Measurements from ENCODE around the gene OXLD1.
A peak's percentile ranks its signal among the peaks of the same experiment; 100 is the strongest.

The OXLD1 gene

GRCh38 chr17:81666342-81667191, at the start of gene OXLD1, which contains the start of gene CCDC137:
OXLD1 (minus strand) TSS chr17:81666605; CDS start chr17:81666577, 28 bp downstream.
CCDC137 (plus strand) TSS chr17:81666737; CDS start chr17:81666767, 30 bp downstream.
- DNase-seq, result peak; percentile 95

DNA sequence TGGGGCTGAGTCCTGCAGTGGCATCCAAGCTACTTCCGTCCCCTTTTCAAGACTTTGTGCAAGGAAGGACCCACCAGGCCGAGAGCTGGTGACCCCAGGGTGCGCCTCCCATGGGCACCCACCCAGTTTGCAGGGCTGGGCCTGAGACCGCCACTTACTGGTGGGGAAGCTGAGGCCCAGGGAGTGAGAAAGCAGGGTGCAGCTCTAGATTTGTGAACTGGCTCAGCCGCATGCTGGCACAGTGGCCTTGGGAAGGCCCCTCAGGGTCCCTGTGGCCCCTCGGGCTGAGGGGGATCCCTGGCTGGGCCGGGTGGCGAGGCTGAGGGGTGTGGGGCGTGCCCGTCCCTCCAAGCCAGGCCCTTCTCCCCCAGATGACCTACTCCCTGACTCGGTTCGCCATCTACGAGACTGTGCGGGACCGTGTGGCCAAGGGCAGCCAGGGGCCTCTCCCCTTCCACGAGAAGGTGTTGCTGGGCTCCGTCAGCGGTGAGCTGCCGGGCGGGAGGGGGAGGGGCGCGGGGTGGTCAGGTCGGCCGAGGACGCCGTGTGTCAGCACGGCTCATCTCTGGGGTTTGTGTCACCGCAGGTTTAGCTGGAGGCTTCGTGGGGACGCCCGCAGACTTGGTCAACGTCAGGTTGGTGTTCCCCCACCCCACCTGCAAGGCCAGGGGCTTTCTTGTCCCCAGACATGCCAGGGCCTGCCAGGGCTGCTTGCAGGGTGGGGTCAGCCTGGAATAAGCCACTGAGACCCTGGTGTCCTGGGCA, 48.9 kb upstream of the OXLD1 start:
- no peak for DNase-seq

- DNase-seq, result no peak
These were observed 48.2 kb upstream of the OXLD1 start for GRCh38 chr17:81714412-81715106.

DNA sequence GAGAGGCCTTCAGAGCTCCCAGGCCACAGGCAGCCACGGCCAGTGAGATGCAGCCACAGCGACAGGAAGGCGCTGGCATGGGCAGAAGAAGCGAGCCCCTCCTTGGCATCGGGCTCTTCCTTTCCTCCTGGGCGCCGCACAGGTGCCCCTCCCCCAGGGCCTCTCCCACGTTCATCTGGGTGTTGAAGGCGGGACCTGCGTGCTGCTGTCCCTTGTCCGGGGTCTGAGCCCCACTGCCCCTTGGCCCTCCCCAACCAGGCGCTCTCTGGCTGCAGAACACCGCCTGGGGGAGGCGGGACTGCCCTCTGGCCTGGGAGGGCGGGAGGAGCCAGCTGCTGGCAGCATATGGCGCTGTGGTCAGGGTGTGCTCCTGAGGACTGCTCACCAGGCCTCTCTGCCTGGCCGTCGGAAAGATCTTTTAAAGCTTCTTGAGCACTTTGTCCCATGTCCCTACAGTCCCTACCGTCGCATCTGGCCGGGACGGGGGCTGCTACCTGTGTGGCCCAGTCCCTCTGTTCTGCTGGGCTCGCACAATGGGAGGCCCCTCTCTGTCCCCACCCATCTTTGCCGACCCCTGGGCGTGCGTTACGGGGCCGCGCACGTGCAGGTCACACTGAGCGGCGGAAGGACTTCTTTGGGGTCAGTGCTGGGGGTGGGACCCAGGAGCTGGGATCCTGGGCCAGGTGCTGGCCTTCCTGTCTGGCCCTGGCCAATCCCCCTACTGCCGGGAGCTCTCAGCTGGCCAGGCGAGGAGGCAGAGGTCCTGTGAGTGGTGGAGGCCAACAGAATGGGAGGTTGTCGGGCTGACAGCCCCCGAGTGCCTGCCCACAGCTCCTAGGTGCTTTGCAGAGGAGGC, 47.4 kb upstream of the OXLD1 start:
- no peak for DNase-seq

GRCh38 chr17:81713004-81713555, 46.7 kb upstream of the OXLD1 start:
- DNase-seq, result no peak

DNA sequence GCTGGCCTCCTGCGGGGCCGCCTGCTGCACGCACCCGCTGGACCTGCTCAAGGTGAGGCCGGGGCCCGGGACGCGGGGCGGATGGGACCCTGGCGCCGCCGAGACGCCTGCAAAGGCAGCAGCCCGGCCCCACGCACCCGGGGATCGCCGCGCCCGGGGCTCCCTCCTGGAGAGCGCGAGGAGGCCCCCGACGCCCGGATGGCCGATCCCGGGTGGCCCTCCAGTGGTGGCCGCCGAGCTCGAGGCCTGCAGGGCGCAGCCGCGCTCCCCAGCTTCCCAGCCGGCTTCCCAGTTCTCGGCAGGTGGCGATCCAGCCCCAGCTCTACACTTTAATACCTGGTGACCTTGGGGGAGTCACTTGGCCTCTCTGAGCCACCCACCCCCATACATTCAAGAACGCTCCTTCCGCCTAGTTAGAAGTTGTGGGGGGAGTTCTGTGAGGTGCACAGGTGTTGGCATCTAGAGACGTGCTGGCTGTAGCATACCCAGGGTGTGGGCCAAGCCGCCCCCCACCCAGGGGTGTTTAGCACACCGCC, 46.1 kb upstream of the OXLD1 start:
- no peak for DNase-seq

DNA sequence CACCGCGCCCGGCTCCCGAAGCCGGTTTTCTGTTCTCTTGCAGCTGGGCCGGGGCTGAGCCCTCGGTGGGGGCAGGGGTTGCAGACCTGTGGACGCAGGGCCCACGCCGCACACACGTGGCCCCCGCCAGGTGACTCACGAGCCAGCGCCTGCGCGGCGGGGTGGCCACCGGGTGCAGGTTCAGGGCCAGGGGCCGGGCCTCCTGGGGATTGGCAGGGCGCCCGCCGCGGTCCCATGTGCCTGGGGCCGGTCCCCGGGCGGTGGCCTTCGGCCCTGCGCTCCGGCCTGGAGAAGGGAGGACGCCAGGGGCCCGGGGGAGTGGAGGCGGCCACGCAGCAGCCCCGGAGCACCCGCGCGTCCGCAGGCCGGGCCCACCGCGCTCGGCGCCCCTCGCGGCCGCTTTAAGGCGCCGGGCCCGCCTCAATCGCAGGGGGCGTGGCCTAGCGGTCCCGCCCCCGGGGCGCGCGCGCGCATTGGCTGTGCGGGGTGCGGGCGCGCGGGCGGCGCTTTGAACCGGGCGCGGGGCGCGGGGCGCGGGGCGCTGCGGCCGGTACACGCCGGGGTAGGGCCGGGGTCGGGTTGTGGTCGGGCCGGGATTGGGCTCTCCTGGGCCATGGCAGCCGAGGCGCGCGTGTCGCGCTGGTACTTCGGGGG, 45.5 kb upstream of the OXLD1 start, which contains the start of gene SLC25A10:
Gene SLC25A10 (plus strand): TSS at position 471 of the 654 bp plus-strand sequence. CDS start 143 bp downstream, at position 614.
- peak; percentile 91 for DNase-seq

GRCh38 chr17:81710514-81711308, 44.3 kb upstream of the OXLD1 start:
- DNase-seq, result peak; percentile 64

DNA sequence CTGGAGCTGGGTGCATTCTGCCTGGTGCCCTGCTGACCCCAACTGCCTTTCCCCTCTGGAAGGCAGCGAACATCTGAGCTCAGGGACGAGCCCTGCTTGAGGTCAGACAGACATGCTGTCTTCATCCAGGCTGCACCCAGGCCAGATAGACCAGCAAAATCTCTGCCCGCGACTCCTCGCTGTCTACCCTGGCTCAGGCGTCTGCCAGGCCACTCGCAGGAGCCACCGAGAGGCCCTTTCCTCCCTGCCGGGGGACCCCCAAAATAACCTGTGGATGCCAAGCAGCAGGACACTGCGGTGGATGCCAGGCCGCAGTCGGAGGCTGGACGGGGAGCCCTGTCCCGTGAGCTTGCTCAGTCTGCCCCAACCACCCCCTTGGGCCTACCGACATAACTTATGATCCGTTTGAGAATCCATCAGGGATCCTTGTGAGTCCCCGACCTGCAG, 42.4 kb upstream of the OXLD1 start:
- no peak for DNase-seq

DNA sequence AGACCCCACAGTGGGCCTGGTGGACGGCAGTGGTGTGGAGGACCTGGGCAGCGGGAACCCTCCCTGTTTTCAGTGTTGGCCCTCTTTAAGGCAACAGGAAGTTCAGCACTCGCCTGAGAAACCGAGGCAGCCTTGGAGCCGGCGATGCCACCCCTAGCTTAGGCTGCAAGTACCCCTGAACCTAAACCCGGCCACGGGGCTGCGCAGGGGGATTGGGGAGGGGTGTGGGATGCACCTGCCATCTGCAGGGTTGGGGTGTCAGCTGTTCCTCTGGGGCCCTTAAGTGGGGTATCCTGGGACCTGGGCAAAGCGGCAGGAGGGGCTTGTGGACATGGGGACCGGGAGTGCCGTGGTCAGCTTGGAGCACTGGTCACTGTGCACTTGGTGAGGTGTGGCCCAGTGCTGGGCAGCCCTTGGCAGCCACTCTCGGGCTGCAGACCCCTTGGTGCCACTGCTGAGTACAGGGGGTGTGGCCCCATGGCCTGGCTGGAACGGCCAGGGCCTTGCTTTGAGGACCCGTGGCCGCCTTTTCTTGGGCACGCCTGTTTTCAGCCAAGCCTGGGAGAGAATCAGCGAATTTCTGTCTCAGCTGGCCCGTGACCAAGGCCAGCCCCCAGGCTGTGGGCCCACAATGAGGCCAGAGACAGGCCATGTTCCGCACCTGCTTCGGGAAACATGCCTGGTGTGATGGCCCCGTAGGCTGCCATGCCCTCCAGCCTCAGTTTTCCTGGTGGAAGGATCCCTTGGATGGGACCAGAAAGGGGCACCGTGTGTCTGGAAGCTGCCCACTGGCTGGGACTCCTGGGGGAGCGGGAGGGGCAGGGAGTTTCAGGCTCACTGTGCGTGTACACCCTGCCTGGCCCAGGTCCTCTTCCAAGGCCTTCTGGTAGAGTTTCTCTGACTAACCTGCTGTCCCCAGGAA, 41.6 kb upstream of the OXLD1 start:
- no peak for DNase-seq

DNA sequence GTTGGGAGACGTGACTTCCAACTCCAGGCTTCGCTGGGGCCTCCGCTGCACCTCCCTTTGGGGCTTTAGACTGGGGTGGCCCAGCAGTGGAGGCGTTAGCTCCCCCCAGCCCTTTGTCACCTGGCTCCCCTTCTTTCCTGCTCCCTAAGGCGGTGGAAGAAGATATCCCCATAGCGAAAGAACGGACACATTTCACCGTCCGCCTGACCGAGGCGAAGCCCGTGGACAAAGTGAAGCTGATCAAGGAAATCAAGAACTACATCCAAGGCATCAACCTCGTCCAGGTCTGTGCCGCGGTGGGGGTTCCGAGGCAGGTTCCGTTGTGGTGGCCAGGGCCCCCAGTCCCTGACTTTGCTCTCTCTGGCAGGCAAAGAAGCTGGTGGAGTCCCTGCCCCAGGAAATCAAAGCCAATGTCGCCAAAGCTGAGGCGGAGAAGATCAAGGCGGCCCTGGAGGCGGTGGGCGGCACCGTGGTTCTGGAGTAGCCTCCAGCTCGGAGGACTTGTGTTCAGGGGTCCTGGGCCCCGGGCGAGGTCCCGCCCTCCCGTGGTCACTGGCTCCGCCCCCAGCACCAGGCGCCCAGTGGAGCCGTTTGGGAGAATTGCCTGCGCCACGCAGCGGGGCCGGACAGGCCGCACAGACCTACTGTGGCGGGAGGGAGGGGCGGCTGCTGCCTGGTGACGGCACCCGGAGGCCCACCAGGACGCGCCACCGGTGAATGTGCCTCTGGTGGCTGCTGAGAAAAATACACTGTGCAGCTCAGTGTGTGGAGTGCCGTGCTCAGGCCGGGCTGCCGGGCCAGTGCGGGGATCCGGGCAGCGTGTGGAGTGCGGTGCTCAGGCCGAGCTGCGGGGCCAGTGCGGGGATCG, 40.6 kb upstream of the OXLD1 start:
- no peak for DNase-seq

GRCh38 chr17:81706232-81706611, 39.8 kb upstream of the OXLD1 start:
- no peak for DNase-seq

DNA sequence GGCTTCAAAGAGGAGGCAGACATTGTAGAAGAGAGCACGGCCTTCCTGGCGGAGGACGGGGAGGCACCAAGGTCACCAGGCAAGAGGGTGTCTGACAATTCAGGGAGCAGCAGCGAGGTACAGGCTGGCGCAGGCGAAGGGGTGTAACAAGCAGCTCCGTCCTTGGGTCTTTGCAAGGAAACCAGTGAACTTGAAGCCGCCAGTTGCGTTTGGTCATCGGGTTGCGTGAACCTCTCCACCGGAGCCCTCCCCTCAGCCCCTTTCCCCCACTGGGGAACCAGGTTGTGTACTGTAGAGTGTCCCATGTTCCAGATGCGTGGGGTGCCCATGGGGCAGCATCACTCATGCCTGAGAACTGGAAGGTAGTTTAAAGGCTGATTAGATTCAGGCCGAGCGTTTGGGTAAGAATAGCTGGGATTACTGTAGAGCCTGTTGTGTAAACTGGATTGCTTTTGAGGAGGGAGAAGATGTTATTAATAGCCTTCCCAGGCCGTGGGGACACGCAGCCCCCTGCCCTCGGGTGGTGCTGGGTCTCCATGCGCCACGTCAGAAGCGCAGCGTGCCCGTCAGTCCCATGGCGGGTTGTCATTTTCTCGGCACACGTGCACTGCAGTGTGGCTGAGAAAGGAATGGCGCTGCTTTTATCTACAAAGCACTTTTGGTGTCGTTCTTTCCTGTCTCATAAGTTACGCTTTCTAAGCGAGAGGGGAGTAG, 39.3 kb upstream of the OXLD1 start:
- DNase-seq, result no peak

GRCh38 chr17:81703747-81704654, 37.6 kb upstream of the OXLD1 start:
- no peak for DNase-seq

DNA sequence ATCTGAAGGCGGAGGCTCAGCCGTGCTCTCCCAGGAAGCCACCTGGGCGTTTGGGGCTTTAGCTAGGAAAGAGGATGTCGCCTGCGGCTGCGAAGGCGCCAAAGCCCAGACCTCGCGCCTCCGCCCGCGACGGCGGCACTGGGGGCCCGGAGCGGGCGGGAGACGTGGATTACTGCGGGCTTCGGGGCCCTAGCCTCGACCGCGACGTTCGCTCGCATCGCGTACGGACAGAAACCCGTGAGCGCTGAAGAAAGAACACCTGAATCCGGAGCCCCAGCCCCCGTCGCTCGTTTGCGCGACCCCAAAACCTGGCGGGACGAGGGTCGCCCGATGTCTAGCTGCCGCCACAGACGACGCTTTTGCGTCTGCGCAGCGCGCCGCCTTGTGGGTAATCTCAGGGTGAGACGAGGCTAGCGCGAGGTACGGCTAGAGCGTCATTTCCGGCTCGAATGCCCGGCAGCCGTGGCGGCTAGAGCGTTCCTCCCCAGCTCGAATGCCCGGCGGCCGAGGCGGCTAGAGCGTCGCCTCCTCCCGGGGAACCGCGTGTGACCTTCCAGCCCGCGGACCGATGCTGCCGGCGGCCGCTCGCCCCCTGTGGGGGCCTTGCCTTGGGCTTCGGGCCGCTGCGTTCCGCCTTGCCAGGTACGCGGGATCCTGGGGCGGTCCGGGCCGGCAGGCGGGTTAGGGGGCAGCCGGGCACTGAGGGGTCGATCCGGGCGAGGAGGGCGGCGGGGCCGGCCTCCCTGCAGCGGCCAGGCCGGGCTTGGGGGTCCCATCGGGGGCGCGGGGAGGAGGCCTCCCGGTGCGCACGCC, 36.7 kb upstream of the OXLD1 start, which contains the start of gene MRPL12:
Gene MRPL12 (plus strand): TSS at position 434 of the 813 bp plus-strand sequence. CDS start 135 bp downstream, at position 569.
- DNase-seq, result peak; percentile 95

All from activated CD8-positive, alpha-beta memory T cell treated with anti-CD3 and anti-CD28 coated beads, Interleukin-2, amount 50 U/mL, for 48 hours (primary cell).